Testis (tissue), 2 donors: ENCODE data around the gene TLK2.

Source experiments
- POLR2A ChIP-seq: fragments of 450-650 bp; IDR thresholded peaks from one replicate; pipeline ENCODE4 v1.6.1; 2017; ENCODE audit warnings: antibody characterized with exemption, mild to moderate bottlenecking, moderate library complexity
- TF ChIP-seq, protein P1 (sequence below), 3 experiments: fragments of 450-650 bp in 2 of 3; fragments of 200-600 bp in 1 of 3; sonication (generic) in 1 of 3; IDR thresholded peaks; one replicate each; pipeline ENCODE4 v1.5.1; 2016 to 2019; ENCODE audit warnings: antibody characterized with exemption in 3 of 3, mild to moderate bottlenecking in 2 of 3, moderate library complexity in 1 of 3

DNA sequence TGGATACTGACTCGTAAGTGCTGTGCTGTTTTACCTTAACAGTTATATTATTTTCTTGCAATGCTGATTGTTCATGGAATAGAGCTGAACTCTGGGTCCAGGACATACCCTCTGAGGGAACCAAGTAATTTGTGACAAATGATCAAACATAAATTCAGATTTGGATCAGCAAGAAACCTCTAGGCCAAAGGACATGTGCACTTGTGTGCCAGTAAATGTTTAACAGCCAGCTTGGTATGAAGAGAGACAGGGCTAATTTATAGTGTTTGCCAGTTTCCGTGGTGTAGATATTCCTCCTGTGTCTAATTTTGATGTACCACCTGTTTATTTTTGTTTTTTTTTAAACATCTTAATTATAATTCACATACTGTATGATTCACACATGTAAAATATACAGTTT lies 118.0 kb downstream of the TLK2 start:
- no peak for TF ChIP-seq POLR2A
- TF ChIP-seq, protein P1, sequence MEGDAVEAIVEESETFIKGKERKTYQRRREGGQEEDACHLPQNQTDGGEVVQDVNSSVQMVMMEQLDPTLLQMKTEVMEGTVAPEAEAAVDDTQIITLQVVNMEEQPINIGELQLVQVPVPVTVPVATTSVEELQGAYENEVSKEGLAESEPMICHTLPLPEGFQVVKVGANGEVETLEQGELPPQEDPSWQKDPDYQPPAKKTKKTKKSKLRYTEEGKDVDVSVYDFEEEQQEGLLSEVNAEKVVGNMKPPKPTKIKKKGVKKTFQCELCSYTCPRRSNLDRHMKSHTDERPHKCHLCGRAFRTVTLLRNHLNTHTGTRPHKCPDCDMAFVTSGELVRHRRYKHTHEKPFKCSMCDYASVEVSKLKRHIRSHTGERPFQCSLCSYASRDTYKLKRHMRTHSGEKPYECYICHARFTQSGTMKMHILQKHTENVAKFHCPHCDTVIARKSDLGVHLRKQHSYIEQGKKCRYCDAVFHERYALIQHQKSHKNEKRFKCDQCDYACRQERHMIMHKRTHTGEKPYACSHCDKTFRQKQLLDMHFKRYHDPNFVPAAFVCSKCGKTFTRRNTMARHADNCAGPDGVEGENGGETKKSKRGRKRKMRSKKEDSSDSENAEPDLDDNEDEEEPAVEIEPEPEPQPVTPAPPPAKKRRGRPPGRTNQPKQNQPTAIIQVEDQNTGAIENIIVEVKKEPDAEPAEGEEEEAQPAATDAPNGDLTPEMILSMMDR (IDR thresholded peaks at IDR 0.05), result no peak
